CD14-positive monocyte (primary cell): ENCODE measurements around the gene ZNF385B. TPM values are rescaled to one million over a fixed set of nuclear protein-coding genes. Genes with fewer than 3 reads are reported as not detected.

ENCODE experiments used
- DNase-seq, 3 donors: peaks; one replicate each; pipeline ENCODE4 v3.0.0-alpha.2; 2011 to 2022
- H2AFZ ChIP-seq: 2 replicates; pipeline ENCODE4 v1.6.0; 2012; ENCODE audit warnings: mild to moderate bottlenecking, low read depth, low read length, inconsistent platforms; ENCODE audit not compliant: insufficient read depth, poor library complexity, severe bottlenecking
- H3K27ac ChIP-seq, 2 donors: 1 replicate in 1 of 2; 2 replicates in 1 of 2; pipeline ENCODE4 v1.5.1; 2012 to 2013; ENCODE audit warnings: low read length in 2 of 2, control low read depth in 1 of 2, inconsistent platforms in 1 of 2, low read depth in 1 of 2, mild to moderate bottlenecking in 1 of 2
- H3K27me3 ChIP-seq, 2 donors: one replicate each; pipeline versions ENCODE4 v1.6.0 to v1.6.1; 2011 to 2013; ENCODE audit warnings: low read length in 2 of 2; ENCODE audit not compliant: control insufficient read depth in 2 of 2, insufficient read depth in 2 of 2
- H3K36me3 ChIP-seq, 2 donors: replicated peaks in 1 of 2; 1 replicate in 1 of 2; 2 replicates in 1 of 2; pipeline versions ENCODE4 v1.5.1 to v1.6.1; 2012 to 2013; ENCODE audit warnings: low read length in 2 of 2, control low read depth in 1 of 2, inconsistent platforms in 1 of 2, mild to moderate bottlenecking in 1 of 2; ENCODE audit not compliant: insufficient read depth in 2 of 2, control insufficient read depth in 1 of 2
- H3K4me1 ChIP-seq, 2 donors: 1 replicate in 1 of 2; 2 replicates in 1 of 2; pipeline versions ENCODE4 v1.5.1 to v1.6.1; 2012 to 2013; ENCODE audit warnings: low read length in 2 of 2, control low read depth in 1 of 2, inconsistent platforms in 1 of 2, mild to moderate bottlenecking in 1 of 2, moderate library complexity in 1 of 2; ENCODE audit not compliant: insufficient read depth in 2 of 2, control insufficient read depth in 1 of 2
- H3K4me2 ChIP-seq: replicated peaks from 2 replicates; pipeline ENCODE3; 2012; ENCODE audit warnings: low read length, moderate library complexity, mild to moderate bottlenecking; ENCODE audit not compliant: poor library complexity, severe bottlenecking; ENCODE audit errors: extremely low read depth
- H3K4me3 ChIP-seq, 3 experiments: fragments of 200-600 bp in 1 of 3; sonication (generic) in 1 of 3; replicated peaks in 1 of 3; 1 replicate in 2 of 3; 2 replicates in 1 of 3; pipeline ENCODE4 v1.5.1; 2011 to 2013; ENCODE audit warnings: low read length in 3 of 3, mild to moderate bottlenecking in 3 of 3, control low read depth in 2 of 3, low read depth in 2 of 3, inconsistent platforms in 1 of 3, moderate library complexity in 1 of 3
- H3K79me2 ChIP-seq: 2 replicates; pipeline ENCODE4 v1.6.0; 2012; ENCODE audit warnings: mild to moderate bottlenecking, control low read depth, inconsistent platforms, low read length, moderate library complexity; ENCODE audit not compliant: insufficient read depth
- H3K9ac ChIP-seq: 2 replicates; pipeline ENCODE4 v1.6.0; 2017; ENCODE audit warnings: low read length, mild to moderate bottlenecking; ENCODE audit not compliant: insufficient read depth, poor library complexity, severe bottlenecking
- H3K9me3 ChIP-seq, 2 donors: replicated peaks in 1 of 2; 1 replicate in 1 of 2; 2 replicates in 1 of 2; pipeline versions ENCODE4 v1.5.1 to v1.6.1; 2012 to 2013; ENCODE audit warnings: low read length in 2 of 2, control low read depth in 1 of 2; ENCODE audit not compliant: control insufficient read depth in 1 of 2, insufficient read depth in 1 of 2
- H4K20me1 ChIP-seq: 2 replicates; pipeline ENCODE4 v1.6.0; 2012; ENCODE audit warnings: mild to moderate bottlenecking, low read length, control low read depth, moderate library complexity; ENCODE audit not compliant: insufficient read depth
- H3K27ac Mint-ChIP-seq, 7 donors: one replicate each; pipeline ENCODE4 v1.8.0; 2020; ENCODE audit warnings: mild to moderate bottlenecking in 7 of 7, mixed read lengths in 7 of 7, moderate library complexity in 6 of 7, inconsistent platforms in 2 of 7
- H3K27me3 Mint-ChIP-seq, 3 donors: one replicate each; pipeline ENCODE4 v1.8.0; 2021 to 2022; ENCODE audit warnings: low read depth in 3 of 3, mild to moderate bottlenecking in 3 of 3, mixed read lengths in 3 of 3, moderate library complexity in 3 of 3, inconsistent platforms in 1 of 3
- H3K36me3 Mint-ChIP-seq, 2 donors: one replicate each; pipeline ENCODE4 v1.8.0; 2020; ENCODE audit warnings: mixed read lengths in 2 of 2, inconsistent platforms in 1 of 2, mild to moderate bottlenecking in 1 of 2
- H3K4me1 Mint-ChIP-seq: one replicate; pipeline ENCODE4 v1.8.0; 2020; ENCODE audit warnings: mild to moderate bottlenecking, mixed read lengths
- H3K4me3 Mint-ChIP-seq, 2 donors: one replicate each; pipeline ENCODE4 v1.8.0; 2020; ENCODE audit warnings: mild to moderate bottlenecking in 2 of 2, mixed read lengths in 2 of 2, moderate library complexity in 1 of 2
- H3K9me3 Mint-ChIP-seq, 7 donors: one replicate each; pipeline ENCODE4 v1.8.0; 2020 to 2022; ENCODE audit warnings: mixed read lengths in 7 of 7, mild to moderate bottlenecking in 6 of 7, moderate library complexity in 6 of 7, inconsistent platforms in 2 of 7
- CTCF ChIP-seq: fragments of 200-600 bp; IDR thresholded peaks from one replicate; pipeline ENCODE4 v1.8.0; 2022; ENCODE audit warnings: antibody characterized with exemption, mild to moderate bottlenecking
- WGBS: methylation state at CpG from one replicate; pipeline ENCODE4 v1.1.5; 2013; ENCODE audit warnings: missing lambda C conversion rate; ENCODE audit not compliant: insufficient coverage; 5-methylcytosine and 5-hydroxymethylcytosine counted together
- intact Hi-C, 2 donors: fragments of 100-400 bp; cut with micrococcal nuclease; formaldehyde crosslinking; loops; one replicate each; pipeline versions ENCODE4 v1.15.0 to v1.15.1; 2023
- polyA plus RNA-seq, 3 donors: library from polyadenylated mRNA; depleted of rRNA in 1 of 3; unstranded in 2 of 3; stranded (reverse) in 1 of 3; fragments of 300-500 nt in 2 of 3; fragments of >200 nt in 1 of 3; fragmentation: Illumina TruSeq in 2 of 3; gene quantifications; 1 replicate in 2 of 3; 2 replicates in 1 of 3; pipeline ENCODE4 v1.2.3, GENCODE V29; 2012 to 2021

Gene ZNF385B
- polyA plus RNA-seq, 3 donors: not detected

GRCh38 chr2:179822540-179822939, 38.9 kb downstream of the ZNF385B start:
- no peaks in the 10 kb centered on the region for H3K36me3 ChIP-seq
- intact Hi-C loops: no loop called here
- DNase-seq: no peak
- no peaks in the 10 kb centered on the region for H4K20me1 ChIP-seq
- H3K4me3 ChIP-seq: no peak overlapping the region
- Mint-ChIP-seq H3K27ac (no peak overlapping the region), H3K4me1 (no peaks in the 10 kb centered on the region), H3K9me3 (peaks cover 0 to 3% (median 0%) of the 10 kb centered on the region in 7 donors), H3K27me3 (no peaks in the 10 kb centered on the region), H3K4me3 (no peak overlapping the region), H3K36me3 (no peaks in the 10 kb centered on the region)
- H3K9ac ChIP-seq: no peak overlapping the region
- no peak overlapping the region for H3K27ac ChIP-seq
- H3K27me3 ChIP-seq: no peaks in the 10 kb centered on the region
- no peaks in the 10 kb centered on the region for H3K9me3 ChIP-seq
- no peaks in the 10 kb centered on the region for H3K79me2 ChIP-seq
- no CpG with 5 or more reads among the region's 1 CpG for WGBS
- no peak overlapping the region for H3K4me2 ChIP-seq
- H2AFZ ChIP-seq: no peak overlapping the region
- no peaks in the 10 kb centered on the region for H3K4me1 ChIP-seq
- no peak for TF ChIP-seq CTCF

GRCh38 chr2:179818546-179818945, 42.9 kb downstream of the ZNF385B start:
- intact Hi-C loops: no loop called here
- Mint-ChIP-seq H3K27me3 (no peaks in the 10 kb centered on the region), H3K4me1 (no peaks in the 10 kb centered on the region), H3K9me3 (no peaks in the 10 kb centered on the region), H3K27ac (no peak overlapping the region), H3K36me3 (no peaks in the 10 kb centered on the region), H3K4me3 (no peak overlapping the region)
- no peak overlapping the region for H3K9ac ChIP-seq
- WGBS: 87% methylated on average over 5 of the region's 8 CpGs
- no peaks in the 10 kb centered on the region for H3K36me3 ChIP-seq
- H3K4me3 ChIP-seq: no peak overlapping the region
- no peaks in the 10 kb centered on the region for H3K79me2 ChIP-seq
- H3K9me3 ChIP-seq: no peaks in the 10 kb centered on the region
- no peaks in the 10 kb centered on the region for H4K20me1 ChIP-seq
- no peak for DNase-seq
- H3K4me2 ChIP-seq: no peak overlapping the region
- no peak overlapping the region for H3K27ac ChIP-seq
- no peaks in the 10 kb centered on the region for H3K4me1 ChIP-seq
- no peaks in the 10 kb centered on the region for H3K27me3 ChIP-seq
- H2AFZ ChIP-seq: no peak overlapping the region
- no peak for TF ChIP-seq CTCF
